ENCODE measurements around the gene CLDN2.

CLDN2 gene

GRCh38 chrX:106898462-106898861 is 21.7 kb upstream of the CLDN2 start:
- TF ChIP-seq, protein P1, sequence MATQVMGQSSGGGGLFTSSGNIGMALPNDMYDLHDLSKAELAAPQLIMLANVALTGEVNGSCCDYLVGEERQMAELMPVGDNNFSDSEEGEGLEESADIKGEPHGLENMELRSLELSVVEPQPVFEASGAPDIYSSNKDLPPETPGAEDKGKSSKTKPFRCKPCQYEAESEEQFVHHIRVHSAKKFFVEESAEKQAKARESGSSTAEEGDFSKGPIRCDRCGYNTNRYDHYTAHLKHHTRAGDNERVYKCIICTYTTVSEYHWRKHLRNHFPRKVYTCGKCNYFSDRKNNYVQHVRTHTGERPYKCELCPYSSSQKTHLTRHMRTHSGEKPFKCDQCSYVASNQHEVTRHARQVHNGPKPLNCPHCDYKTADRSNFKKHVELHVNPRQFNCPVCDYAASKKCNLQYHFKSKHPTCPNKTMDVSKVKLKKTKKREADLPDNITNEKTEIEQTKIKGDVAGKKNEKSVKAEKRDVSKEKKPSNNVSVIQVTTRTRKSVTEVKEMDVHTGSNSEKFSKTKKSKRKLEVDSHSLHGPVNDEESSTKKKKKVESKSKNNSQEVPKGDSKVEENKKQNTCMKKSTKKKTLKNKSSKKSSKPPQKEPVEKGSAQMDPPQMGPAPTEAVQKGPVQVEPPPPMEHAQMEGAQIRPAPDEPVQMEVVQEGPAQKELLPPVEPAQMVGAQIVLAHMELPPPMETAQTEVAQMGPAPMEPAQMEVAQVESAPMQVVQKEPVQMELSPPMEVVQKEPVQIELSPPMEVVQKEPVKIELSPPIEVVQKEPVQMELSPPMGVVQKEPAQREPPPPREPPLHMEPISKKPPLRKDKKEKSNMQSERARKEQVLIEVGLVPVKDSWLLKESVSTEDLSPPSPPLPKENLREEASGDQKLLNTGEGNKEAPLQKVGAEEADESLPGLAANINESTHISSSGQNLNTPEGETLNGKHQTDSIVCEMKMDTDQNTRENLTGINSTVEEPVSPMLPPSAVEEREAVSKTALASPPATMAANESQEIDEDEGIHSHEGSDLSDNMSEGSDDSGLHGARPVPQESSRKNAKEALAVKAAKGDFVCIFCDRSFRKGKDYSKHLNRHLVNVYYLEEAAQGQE (IDR thresholded peaks at IDR 0.05; ENCODE audit: insufficient read depth in 1 of 2, low read depth in 2 of 2, low read length in 2 of 2), result no peak
- TF ChIP-seq TAF1 (IDR thresholded peaks at IDR 0.05; ENCODE audit: borderline replicate concordance, insufficient read depth, low read length), result no peak
- TF ChIP-seq FOXP2 (optimal IDR thresholded peaks at IDR 0.05; ENCODE audit: borderline replicate concordance, extremely low read depth, extremely low read length, insufficient read depth), result no peak
- TF ChIP-seq POLR2AphosphoS5 (IDR thresholded peaks at IDR 0.05; ENCODE audit: low read depth, low read length), result no peak
- no peak for TF ChIP-seq SIN3A (IDR thresholded peaks at IDR 0.05; ENCODE audit: borderline replicate concordance, insufficient read depth, low read length)

GRCh38 chrX:106899276-106899675 is 20.9 kb upstream of the CLDN2 start:
- TF ChIP-seq, protein P1 (IDR thresholded peaks at IDR 0.05; ENCODE audit: insufficient read depth in 1 of 2, low read depth in 2 of 2, low read length in 2 of 2), result no peak
- no peak for TF ChIP-seq FOXP2 (optimal IDR thresholded peaks at IDR 0.05; ENCODE audit: borderline replicate concordance, extremely low read depth, extremely low read length, insufficient read depth)
- no peak for TF ChIP-seq TAF1 (IDR thresholded peaks at IDR 0.05; ENCODE audit: borderline replicate concordance, insufficient read depth, low read length)

DNA sequence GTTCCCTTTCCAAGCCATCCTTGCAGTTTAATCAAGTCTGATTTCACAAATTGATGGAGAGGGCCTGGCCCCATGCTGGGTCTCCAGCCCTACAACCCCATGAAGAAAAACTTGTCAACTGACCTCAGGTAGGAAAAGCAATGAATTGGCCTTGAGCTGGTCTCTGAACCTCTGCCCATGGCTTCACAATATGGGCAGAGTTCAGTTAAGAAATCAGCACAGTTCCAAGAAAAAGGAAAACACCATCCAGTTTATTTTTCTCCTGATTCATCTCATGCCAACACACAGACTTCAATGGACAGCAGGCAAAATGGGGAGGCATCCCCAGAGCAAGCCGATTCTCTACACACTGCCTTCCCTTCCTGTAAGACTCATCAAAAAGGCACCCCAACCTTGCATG is 20.4 kb upstream of the CLDN2 start:
- TF ChIP-seq POLR2AphosphoS5 (IDR thresholded peaks at IDR 0.05; ENCODE audit: low read depth, low read length) (no peak), FOXP2 (optimal IDR thresholded peaks at IDR 0.05; ENCODE audit: borderline replicate concordance, extremely low read depth, extremely low read length, insufficient read depth) (no peak), TAF1 (IDR thresholded peaks at IDR 0.05; ENCODE audit: borderline replicate concordance, insufficient read depth, low read length) (no peak), SIN3A (IDR thresholded peaks at IDR 0.05; ENCODE audit: borderline replicate concordance, insufficient read depth, low read length) (no peak)
- TF ChIP-seq, protein P1 (IDR thresholded peaks at IDR 0.05; ENCODE audit: insufficient read depth in 1 of 2, low read depth in 2 of 2, low read length in 2 of 2), result no peak

- TF ChIP-seq POLR2AphosphoS5 (IDR thresholded peaks at IDR 0.05; ENCODE audit: low read depth, low read length) (no peak), TAF1 (IDR thresholded peaks at IDR 0.05; ENCODE audit: borderline replicate concordance, insufficient read depth, low read length) (no peak), SIN3A (IDR thresholded peaks at IDR 0.05; ENCODE audit: borderline replicate concordance, insufficient read depth, low read length) (no peak), FOXP2 (optimal IDR thresholded peaks at IDR 0.05; ENCODE audit: borderline replicate concordance, extremely low read depth, extremely low read length, insufficient read depth) (no peak)
- TF ChIP-seq, protein P1 (IDR thresholded peaks at IDR 0.05; ENCODE audit: insufficient read depth in 1 of 2, low read depth in 2 of 2, low read length in 2 of 2), result no peak
Measured at GRCh38 chrX:106901341-106901740, 18.9 kb upstream of the CLDN2 start.

DNA sequence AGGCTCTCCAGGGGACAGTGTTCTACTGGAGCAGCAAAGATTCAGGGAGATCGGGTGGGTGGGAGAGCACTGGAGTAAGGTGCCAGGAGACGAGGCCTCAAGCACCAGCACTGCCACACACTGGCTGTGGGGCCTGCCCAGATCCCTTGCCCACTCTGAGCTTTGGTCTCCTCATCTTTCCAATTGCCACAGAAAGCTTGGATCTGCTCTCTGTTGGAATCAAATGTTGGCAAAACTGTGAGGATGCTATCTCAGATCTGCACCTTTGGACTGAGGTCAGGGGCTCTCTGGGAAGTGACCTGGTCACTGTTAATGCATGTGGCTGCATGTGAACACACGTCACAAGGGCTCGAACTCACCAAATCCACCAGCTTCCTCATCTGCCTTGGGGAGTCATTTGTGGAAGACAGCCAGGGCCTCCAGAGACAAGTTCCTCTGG is 18.4 kb upstream of the CLDN2 start:
- TF ChIP-seq POLR2AphosphoS5 (IDR thresholded peaks at IDR 0.05; ENCODE audit: low read depth, low read length) (no peak), SIN3A (IDR thresholded peaks at IDR 0.05; ENCODE audit: borderline replicate concordance, insufficient read depth, low read length) (no peak), FOXP2 (optimal IDR thresholded peaks at IDR 0.05; ENCODE audit: borderline replicate concordance, extremely low read depth, extremely low read length, insufficient read depth) (no peak), TAF1 (IDR thresholded peaks at IDR 0.05; ENCODE audit: borderline replicate concordance, insufficient read depth, low read length) (no peak)
- TF ChIP-seq, protein P1 (IDR thresholded peaks at IDR 0.05; ENCODE audit: insufficient read depth in 1 of 2, low read depth in 2 of 2, low read length in 2 of 2), result no peak
